ENCODE data around the gene PDE6G.

DNA sequence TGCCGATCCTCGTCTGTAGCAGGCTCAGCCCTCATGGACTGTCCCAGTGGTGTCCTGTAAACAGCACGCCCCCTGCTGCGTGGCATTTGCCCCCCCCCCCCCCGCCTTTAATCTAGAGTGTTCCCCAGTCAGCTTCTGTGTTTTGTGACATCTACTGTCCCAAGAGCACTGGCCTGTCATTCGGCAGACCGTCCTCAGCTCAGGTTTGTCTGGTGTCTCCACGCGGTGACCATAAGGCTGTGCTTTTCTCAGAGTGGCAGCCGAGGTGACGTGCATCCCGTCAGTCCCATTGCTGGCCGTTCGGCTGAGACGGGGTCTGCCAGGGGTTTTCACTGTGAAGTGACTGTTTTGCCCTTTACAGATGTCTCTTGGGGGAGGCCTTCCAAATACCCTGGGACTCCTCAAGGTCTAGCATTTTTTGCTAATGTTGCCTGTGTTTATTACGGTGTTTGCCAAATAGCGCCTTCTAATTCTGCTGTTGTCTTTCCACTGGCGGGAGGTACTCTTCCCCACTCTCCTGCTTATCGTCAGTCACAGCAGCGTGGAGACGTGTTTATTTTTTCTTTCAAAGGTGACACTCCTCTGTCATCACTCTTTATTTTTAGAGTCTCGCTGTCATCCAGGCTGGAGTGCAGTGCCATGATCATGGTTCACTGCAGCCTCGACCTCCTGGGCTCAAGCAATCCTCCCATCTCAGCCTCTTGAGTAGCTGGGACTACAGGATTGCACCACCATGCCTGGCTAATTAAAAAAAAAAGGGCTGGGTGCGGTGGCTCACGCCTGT, 41.1 kb upstream of the PDE6G start:
- TF ChIP-seq PATZ1 (CRISPR knock-in tag; IDR thresholded peaks at IDR 0.05; ENCODE audit: borderline replicate concordance) (no peak), ESRRG (CRISPR knock-in tag; IDR thresholded peaks at IDR 0.05) (no peak), RARB (CRISPR knock-in tag; IDR thresholded peaks at IDR 0.05) (no peak), ZC3H10 (CRISPR knock-in tag; IDR thresholded peaks at IDR 0.05) (no peak), CSDC2 (CRISPR knock-in tag; IDR thresholded peaks at IDR 0.05) (no peak), BACH2 (CRISPR knock-in tag; IDR thresholded peaks at IDR 0.05; ENCODE audit: borderline replicate concordance) (no peak), ARNTL (CRISPR knock-in tag; IDR thresholded peaks at IDR 0.05; ENCODE audit: borderline replicate concordance, low read depth) (no peak), TOX (CRISPR knock-in tag; IDR thresholded peaks at IDR 0.05; ENCODE audit: borderline replicate concordance) (no peak), ZFP30 (CRISPR knock-in tag; IDR thresholded peaks at IDR 0.05) (no peak), ZFP3 (CRISPR knock-in tag; IDR thresholded peaks at IDR 0.05) (no peak), POU6F1 (CRISPR knock-in tag; IDR thresholded peaks at IDR 0.05; ENCODE audit: borderline replicate concordance, low read depth) (no peak)
- TF ChIP-seq, protein P1, sequence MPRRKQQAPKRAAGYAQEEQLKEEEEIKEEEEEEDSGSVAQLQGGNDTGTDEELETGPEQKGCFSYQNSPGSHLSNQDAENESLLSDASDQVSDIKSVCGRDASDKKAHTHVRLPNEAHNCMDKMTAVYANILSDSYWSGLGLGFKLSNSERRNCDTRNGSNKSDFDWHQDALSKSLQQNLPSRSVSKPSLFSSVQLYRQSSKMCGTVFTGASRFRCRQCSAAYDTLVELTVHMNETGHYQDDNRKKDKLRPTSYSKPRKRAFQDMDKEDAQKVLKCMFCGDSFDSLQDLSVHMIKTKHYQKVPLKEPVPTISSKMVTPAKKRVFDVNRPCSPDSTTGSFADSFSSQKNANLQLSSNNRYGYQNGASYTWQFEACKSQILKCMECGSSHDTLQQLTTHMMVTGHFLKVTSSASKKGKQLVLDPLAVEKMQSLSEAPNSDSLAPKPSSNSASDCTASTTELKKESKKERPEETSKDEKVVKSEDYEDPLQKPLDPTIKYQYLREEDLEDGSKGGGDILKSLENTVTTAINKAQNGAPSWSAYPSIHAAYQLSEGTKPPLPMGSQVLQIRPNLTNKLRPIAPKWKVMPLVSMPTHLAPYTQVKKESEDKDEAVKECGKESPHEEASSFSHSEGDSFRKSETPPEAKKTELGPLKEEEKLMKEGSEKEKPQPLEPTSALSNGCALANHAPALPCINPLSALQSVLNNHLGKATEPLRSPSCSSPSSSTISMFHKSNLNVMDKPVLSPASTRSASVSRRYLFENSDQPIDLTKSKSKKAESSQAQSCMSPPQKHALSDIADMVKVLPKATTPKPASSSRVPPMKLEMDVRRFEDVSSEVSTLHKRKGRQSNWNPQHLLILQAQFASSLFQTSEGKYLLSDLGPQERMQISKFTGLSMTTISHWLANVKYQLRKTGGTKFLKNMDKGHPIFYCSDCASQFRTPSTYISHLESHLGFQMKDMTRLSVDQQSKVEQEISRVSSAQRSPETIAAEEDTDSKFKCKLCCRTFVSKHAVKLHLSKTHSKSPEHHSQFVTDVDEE (CRISPR knock-in tag; IDR thresholded peaks at IDR 0.05): no peak
